Loucy (cell line): ENCODE measurements around the gene NCAPD2.
"Not testable (repeated sequence)": the region's sequence is repeated elsewhere in the genome, so short reads cannot be mapped to it uniquely, and the experiment has no call there.

Experiments used
- H2AFZ ChIP-seq: fragments of 200-600 bp; sonication (generic); 2 replicates; pipeline ENCODE4 v1.6.0; 2016; ENCODE audit warnings: antibody characterized with exemption, mild to moderate bottlenecking, low read length, moderate library complexity
- H3F3A ChIP-seq: fragments of 200-600 bp; 2 replicates; pipeline ENCODE4 v1.6.0; 2016; ENCODE audit warnings: antibody characterized with exemption, low read depth, mild to moderate bottlenecking
- H3K27me3 ChIP-seq: fragments of 200-600 bp; sonication (generic); 2 replicates; pipeline ENCODE4 v1.6.1; 2014; ENCODE audit warnings: low read length, mild to moderate bottlenecking; ENCODE audit not compliant: insufficient read depth, poor library complexity, severe bottlenecking
- H3K36me3 ChIP-seq: fragments of 200-600 bp; sonication (generic); 2 replicates; pipeline ENCODE4 v1.6.1; 2016; ENCODE audit warnings: low read length; ENCODE audit not compliant: insufficient read depth
- H3K4me1 ChIP-seq: fragments of 200-600 bp; sonication (generic); 2 replicates; pipeline ENCODE4 v1.5.1; 2014; ENCODE audit warnings: low read length, mild to moderate bottlenecking; ENCODE audit not compliant: insufficient read depth, poor library complexity, severe bottlenecking
- H3K4me2 ChIP-seq: fragments of 200-600 bp; sonication (generic); 2 replicates; pipeline ENCODE4 v1.6.0; 2014; ENCODE audit warnings: antibody characterized with exemption, low read length, low read depth, mild to moderate bottlenecking; ENCODE audit not compliant: poor library complexity, severe bottlenecking
- H3K4me3 ChIP-seq: fragments of 200-600 bp; sonication (generic); 2 replicates; pipeline ENCODE4 v1.5.1; 2014; ENCODE audit warnings: low read length, mild to moderate bottlenecking, mixed read lengths; ENCODE audit not compliant: poor library complexity, severe bottlenecking
- H3K79me2 ChIP-seq: fragments of 200-600 bp; sonication (generic); 2 replicates; pipeline ENCODE4 v1.6.1; 2014; ENCODE audit warnings: low read length; ENCODE audit not compliant: insufficient read depth
- H3K9ac ChIP-seq: fragments of 200-600 bp; sonication (generic); 2 replicates; pipeline ENCODE4 v1.6.0; 2014; ENCODE audit warnings: mild to moderate bottlenecking, low read depth, low read length, moderate library complexity; ENCODE audit not compliant: poor library complexity, severe bottlenecking
- H3K9me2 ChIP-seq: fragments of 200-600 bp; sonication (generic); replicated peaks from 2 replicates; pipeline ENCODE4 v1.6.1; 2016; ENCODE audit warnings: low read depth, low read length, mixed read lengths
- H3K9me3 ChIP-seq: fragments of 200-600 bp; sonication (generic); 2 replicates; pipeline ENCODE4 v1.6.1; 2014; ENCODE audit warnings: mild to moderate bottlenecking, antibody characterized with exemption, low read length, low read depth; ENCODE audit not compliant: insufficient read depth
- H4K20me1 ChIP-seq: fragments of 200-600 bp; sonication (generic); 2 replicates; pipeline ENCODE4 v1.6.0; 2014; ENCODE audit warnings: antibody characterized with exemption, low read length, mild to moderate bottlenecking; ENCODE audit not compliant: insufficient read depth, poor library complexity, severe bottlenecking
- EZH2phosphoT487 ChIP-seq: fragments of 200-600 bp; IDR thresholded peaks from 2 replicates; pipeline ENCODE4 v1.6.1; 2018; ENCODE audit warnings: antibody characterized with exemption, mild to moderate bottlenecking, moderate library complexity, borderline replicate concordance
- TF ChIP-seq, protein P1 (sequence below): fragments of 200-600 bp; sonication (generic); conservative IDR thresholded peaks from 2 replicates; pipeline ENCODE4 v1.5.1; 2014; ENCODE audit warnings: mild to moderate bottlenecking, antibody characterized with exemption, low read length

NCAPD2 gene

DNA sequence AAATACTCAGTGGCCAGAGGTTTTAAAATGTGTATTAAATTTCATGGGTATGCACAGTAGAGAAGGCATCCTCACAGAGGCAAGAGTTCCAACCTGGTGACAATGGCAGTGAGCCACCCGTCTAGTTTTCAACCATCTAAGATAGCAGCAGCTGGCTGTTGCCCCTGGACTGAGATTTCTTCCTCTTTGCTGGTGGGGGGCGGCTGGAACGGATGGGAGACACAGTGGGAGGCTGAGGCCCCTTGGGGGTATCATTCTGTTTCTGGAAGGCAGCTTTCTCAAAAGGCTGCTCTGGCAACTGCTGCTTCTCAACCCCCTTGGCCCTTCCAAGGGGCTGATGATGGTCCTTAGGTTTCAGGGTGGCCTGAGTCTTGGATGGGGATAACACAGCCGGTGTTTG, 63.0 kb downstream of the NCAPD2 start:
- Histone ChIP-seq H3K4me1 (peaks cover 29% of the 10 kb centered on the region), H3K27me3 (no peaks in the 10 kb centered on the region), H4K20me1 (peaks cover 33% of the 10 kb centered on the region), H3K4me2 (peak overlapping the region; percentile 58), H3K9ac (no peak overlapping the region), H3K79me2 (peaks cover 49% of the 10 kb centered on the region), H3K9me2 (no peaks in the 10 kb centered on the region), H3K9me3 (no peaks in the 10 kb centered on the region), H3K4me3 (no peak overlapping the region), H3F3A (0 out of 2 replicates have a peak, but pooled peaks cover 3% of the 10 kb centered on the region), H3K36me3 (peaks cover 31% of the 10 kb centered on the region; the same call in 1 of the 2 replicates), H2AFZ (no peak overlapping the region)
- no peak for TF ChIP-seq EZH2phosphoT487
- TF ChIP-seq, protein P1, sequence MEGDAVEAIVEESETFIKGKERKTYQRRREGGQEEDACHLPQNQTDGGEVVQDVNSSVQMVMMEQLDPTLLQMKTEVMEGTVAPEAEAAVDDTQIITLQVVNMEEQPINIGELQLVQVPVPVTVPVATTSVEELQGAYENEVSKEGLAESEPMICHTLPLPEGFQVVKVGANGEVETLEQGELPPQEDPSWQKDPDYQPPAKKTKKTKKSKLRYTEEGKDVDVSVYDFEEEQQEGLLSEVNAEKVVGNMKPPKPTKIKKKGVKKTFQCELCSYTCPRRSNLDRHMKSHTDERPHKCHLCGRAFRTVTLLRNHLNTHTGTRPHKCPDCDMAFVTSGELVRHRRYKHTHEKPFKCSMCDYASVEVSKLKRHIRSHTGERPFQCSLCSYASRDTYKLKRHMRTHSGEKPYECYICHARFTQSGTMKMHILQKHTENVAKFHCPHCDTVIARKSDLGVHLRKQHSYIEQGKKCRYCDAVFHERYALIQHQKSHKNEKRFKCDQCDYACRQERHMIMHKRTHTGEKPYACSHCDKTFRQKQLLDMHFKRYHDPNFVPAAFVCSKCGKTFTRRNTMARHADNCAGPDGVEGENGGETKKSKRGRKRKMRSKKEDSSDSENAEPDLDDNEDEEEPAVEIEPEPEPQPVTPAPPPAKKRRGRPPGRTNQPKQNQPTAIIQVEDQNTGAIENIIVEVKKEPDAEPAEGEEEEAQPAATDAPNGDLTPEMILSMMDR: no peak

DNA sequence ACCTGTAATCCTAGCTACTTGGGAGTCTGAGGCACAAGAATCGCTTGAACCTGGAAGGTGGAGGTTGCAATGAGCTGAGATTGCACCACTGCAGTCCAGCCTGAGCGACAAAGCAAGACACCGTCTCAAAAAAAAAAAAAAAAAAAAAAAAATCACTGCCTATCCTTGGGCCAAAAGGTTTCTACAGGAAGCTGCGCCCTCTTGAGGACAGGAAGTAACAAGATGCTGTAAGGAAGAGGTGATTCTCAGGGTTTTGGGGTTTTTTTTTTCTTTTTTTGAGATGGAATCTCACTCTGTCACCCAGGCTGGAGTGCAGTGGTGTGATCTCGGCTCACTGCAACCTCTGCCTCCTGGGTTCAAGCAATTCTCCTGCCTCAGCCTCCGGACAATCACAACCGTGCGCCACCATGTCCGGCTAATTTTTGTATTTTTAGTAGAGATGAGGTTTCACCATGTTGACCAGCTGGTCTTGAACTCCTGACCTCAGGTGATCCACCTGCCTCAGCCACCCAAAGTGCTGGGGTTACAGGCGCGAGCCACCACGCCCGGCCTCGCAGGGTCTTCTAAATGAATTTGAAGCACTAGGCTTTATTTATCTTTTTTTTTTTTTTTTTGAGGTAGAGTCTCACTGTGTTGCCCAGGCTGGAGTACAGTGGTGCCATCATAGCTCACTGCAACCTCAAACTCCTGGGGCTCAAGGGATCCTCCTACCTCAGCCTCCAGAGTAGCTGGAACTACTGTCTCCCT, 64.3 kb downstream of the NCAPD2 start:
- H3K9me3 ChIP-seq, H3K27me3 ChIP-seq, H3K9me2 ChIP-seq, H3F3A ChIP-seq, H3K9ac ChIP-seq, H3K4me2 ChIP-seq, H3K4me3 ChIP-seq, H2AFZ ChIP-seq: not testable (repeated sequence)
- Histone ChIP-seq H4K20me1 (peaks cover 19% of the 10 kb centered on the region), H3K4me1 (peaks cover 16% of the 10 kb centered on the region), H3K36me3 (peaks cover 44% of the 10 kb centered on the region; the same call in 1 of the 2 replicates), H3K79me2 (peaks cover 41% of the 10 kb centered on the region)
- TF ChIP-seq, protein P1: peak; percentile 53

DNA sequence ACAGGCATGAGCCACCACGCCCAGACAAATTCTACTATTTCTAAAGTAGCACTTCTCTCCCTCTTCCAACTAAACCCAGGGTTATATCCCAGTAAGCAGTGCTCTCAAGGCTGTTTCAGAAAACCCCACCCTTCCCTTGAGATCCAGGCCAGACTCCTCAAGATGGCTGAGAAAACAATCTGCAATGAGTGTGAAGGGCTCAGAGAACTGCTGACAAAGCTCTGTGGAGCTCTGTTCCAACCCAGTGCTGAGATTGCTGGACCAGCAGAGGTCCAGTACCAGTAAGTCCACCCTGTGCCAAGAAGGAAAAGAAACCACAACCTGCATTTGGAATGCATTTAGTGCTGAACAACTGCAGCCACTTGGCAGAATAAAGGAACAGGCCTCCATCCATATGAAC, 65.6 kb downstream of the NCAPD2 start:
- Histone ChIP-seq H3K9me2 (no peaks in the 10 kb centered on the region), H3K79me2 (peaks cover 29% of the 10 kb centered on the region), H3F3A (0 out of 2 replicates have a peak, but pooled peaks cover 3% of the 10 kb centered on the region), H3K36me3 (peaks cover 47% of the 10 kb centered on the region; the same call in 1 of the 2 replicates), H4K20me1 (peaks cover 8% of the 10 kb centered on the region), H3K4me3 (no peak overlapping the region), H3K4me1 (peaks cover 6% of the 10 kb centered on the region), H3K9me3 (no peaks in the 10 kb centered on the region), H3K9ac (no peak overlapping the region), H3K27me3 (no peaks in the 10 kb centered on the region), H3K4me2 (no peak overlapping the region), H2AFZ (no peak overlapping the region)
- no peak for TF ChIP-seq EZH2phosphoT487
- TF ChIP-seq, protein P1: no peak
